Stomach smooth muscle (tissue), 2 donors: ENCODE data around the gene THBS3.
A peak's percentile ranks its signal among the peaks of the same experiment; 100 is the strongest.

ENCODE experiments used
- H3K27ac ChIP-seq: one replicate; pipeline ENCODE4 v1.7.0; 2013; ENCODE audit warnings: mild to moderate bottlenecking, low read length, inconsistent platforms
- H3K27me3 ChIP-seq, 2 donors: one replicate each; pipeline ENCODE4 v1.7.0; 2013; ENCODE audit warnings: low read length in 2 of 2; ENCODE audit not compliant: insufficient read depth in 2 of 2, control insufficient read depth in 1 of 2
- H3K36me3 ChIP-seq, 2 donors: one replicate each; pipeline ENCODE4 v1.7.0; 2013; ENCODE audit warnings: low read length in 2 of 2; ENCODE audit not compliant: control insufficient read depth in 2 of 2, insufficient read depth in 2 of 2
- H3K4me1 ChIP-seq: one replicate; pipeline ENCODE4 v1.7.0; 2013; ENCODE audit warnings: low read length; ENCODE audit not compliant: control insufficient read depth, insufficient read depth
- H3K4me3 ChIP-seq, 2 donors: one replicate each; pipeline ENCODE4 v1.7.0; 2013; ENCODE audit warnings: low read length in 2 of 2
- H3K9ac ChIP-seq, 2 donors: one replicate each; pipeline ENCODE4 v1.7.0; 2013; ENCODE audit warnings: low read length in 2 of 2, mild to moderate bottlenecking in 1 of 2
- H3K9me3 ChIP-seq, 2 donors: one replicate each; pipeline ENCODE4 v1.7.0; 2013; ENCODE audit warnings: low read length in 2 of 2; ENCODE audit not compliant: control insufficient read depth in 2 of 2
- donor health status: healthy.
- donor health status: Pancreatic carcinoma.

THBS3 gene

GRCh38 chr1:155177918-155178281 is 29.8 kb downstream of the THBS3 start:
- Histone ChIP-seq H3K4me1 (peaks cover 18% of the 10 kb centered on the region), H3K36me3 (no peaks in the 10 kb centered on the region), H3K27ac (no peak overlapping the region), H3K4me3 (no peak overlapping the region), H3K27me3 (peaks cover 11 to 24% of the 10 kb centered on the region in 2 donors), H3K9me3 (no peaks in the 10 kb centered on the region), H3K9ac (no peak overlapping the region)

GRCh38 chr1:155177192-155177917 is 30.3 kb downstream of the THBS3 start:
- Histone ChIP-seq H3K9ac (peak overlapping the region in 1 of 2 donors; percentile 47), H3K9me3 (no peaks in the 10 kb centered on the region), H3K27me3 (peaks cover 11 to 24% of the 10 kb centered on the region in 2 donors), H3K4me1 (peaks cover 23% of the 10 kb centered on the region), H3K27ac (no peak overlapping the region), H3K36me3 (no peaks in the 10 kb centered on the region), H3K4me3 (no peak overlapping the region)

DNA sequence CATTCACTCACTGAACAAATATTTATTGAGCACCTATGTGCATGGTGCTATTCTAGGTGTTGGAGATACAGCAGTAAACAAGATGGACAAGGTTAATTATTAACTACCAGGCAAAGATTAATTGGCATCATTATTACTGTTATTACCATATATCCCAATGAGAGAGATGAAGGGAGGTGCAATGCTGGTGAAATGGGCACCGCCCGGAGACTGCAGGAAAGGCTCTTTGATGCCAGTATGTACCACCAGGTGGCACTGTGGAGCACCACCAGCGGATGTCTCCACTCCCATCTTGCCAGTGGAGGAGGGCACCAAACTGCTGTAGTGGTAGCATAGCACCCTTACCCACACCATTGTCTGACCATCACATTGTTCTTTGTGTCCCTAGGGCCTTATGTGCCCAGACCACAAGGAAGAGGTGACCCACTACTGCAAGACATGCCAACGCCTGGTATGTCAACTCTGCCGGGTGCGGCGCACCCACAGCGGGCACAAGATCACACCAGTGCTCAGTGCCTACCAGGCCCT is 31.1 kb downstream of the THBS3 start:
- Histone ChIP-seq H3K27ac (no peak overlapping the region), H3K27me3 (peaks cover 11 to 24% of the 10 kb centered on the region in 2 donors)

DNA sequence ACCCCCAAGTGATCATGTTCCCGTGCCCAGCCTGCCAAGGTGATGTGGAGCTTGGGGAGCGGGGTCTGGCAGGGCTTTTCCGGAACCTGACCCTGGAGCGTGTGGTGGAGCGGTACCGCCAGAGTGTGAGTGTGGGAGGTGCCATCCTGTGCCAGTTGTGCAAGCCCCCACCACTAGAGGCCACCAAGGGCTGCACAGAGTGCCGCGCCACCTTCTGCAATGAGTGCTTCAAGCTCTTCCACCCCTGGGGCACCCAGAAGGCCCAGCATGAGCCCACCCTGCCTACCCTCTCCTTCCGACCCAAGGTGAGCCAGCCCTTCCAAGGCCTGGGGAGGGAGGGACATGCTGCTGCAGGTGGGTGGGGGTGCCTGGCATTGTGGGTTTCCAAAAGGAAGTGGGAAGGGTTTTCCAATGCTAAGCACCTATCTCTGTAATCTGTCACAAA is 31.7 kb downstream of the THBS3 start:
- Histone ChIP-seq H3K9me3 (no peaks in the 10 kb centered on the region), H3K9ac (no peak overlapping the region)

More for the DNA sequence above, 31.1 kb downstream of the THBS3 start:
- no peaks in the 10 kb centered on the region for H3K36me3 ChIP-seq
- H3K4me3 ChIP-seq, result peak overlapping the region in 1 of 2 donors; percentile 22
- H3K4me1 ChIP-seq, result peaks cover 28% of the 10 kb centered on the region
- no peak overlapping the region for H3K9ac ChIP-seq
- H3K9me3 ChIP-seq, result no peaks in the 10 kb centered on the region

GRCh38 chr1:155175281-155175926 is 32.3 kb downstream of the THBS3 start:
- H3K4me1 ChIP-seq, result peaks cover 28% of the 10 kb centered on the region
- no peak overlapping the region for H3K9ac ChIP-seq
- H3K27ac ChIP-seq, result no peak overlapping the region
- no peaks in the 10 kb centered on the region for H3K9me3 ChIP-seq
- H3K36me3 ChIP-seq, result peaks cover under 1% of the 10 kb centered on the region in 2 donors
- peaks cover 11 to 24% of the 10 kb centered on the region in 2 donors for H3K27me3 ChIP-seq
- H3K4me3 ChIP-seq, result no peak overlapping the region

More for the DNA sequence above, 31.7 kb downstream of the THBS3 start:
- no peak overlapping the region for H3K27ac ChIP-seq
- peaks cover 28% of the 10 kb centered on the region for H3K4me1 ChIP-seq
- peaks cover 11 to 24% of the 10 kb centered on the region in 2 donors for H3K27me3 ChIP-seq
- H3K36me3 ChIP-seq, result no peaks in the 10 kb centered on the region
- H3K4me3 ChIP-seq, result no peak overlapping the region

DNA sequence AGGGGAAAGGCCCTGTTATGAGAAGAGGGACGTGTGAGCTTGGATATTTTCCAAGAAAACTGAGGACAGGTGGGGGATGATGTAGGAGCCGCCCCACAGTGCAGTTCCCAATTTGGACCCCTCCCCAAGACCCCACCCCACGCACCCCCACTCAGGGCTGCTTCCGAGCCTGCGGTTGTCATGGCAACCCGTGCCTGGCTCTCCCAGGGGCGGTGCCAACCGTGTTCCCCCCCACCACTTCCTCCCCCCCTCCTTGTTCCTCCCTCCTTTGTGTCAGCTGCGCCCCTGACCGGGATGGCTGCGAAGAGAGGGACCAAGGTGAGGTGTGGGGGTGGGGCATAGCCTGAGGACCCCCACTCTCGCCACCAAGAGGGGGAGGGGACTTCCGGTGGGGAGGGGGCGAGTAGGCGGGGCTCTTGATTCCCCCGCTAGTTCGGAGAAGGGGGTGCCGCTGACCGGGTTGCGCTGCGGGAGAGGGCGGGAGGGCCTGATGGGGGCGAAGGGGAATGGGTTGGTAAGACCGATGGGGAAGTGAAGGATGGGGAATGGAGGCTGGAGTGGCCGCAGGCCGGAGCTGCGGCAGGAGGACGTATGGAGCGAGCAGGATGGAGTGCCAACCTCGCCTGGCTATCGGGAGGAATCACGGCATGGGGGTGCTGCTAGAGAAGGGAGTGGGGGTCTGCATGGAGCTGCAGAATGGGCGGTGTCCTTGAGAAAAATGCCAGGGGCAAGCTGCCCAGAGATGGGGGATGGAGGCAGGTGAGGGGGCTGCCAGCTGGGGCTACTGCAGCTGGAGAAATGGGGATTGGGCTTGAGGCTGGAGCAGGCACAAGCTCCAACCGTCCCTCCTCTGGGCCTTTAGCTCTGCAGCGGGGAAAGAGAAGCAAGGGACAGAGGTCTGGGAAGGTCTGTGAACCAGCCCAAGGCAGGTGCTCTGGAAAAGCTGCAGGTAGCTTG is 33.1 kb downstream of the THBS3 start:
- Histone ChIP-seq H3K27ac (no peak overlapping the region), H3K4me1 (peaks cover 28% of the 10 kb centered on the region), H3K9me3 (no peaks in the 10 kb centered on the region), H3K4me3 (peak overlapping the region in 1 of 2 donors; percentile 93), H3K9ac (no peak overlapping the region), H3K27me3 (peaks cover 11 to 24% of the 10 kb centered on the region in 2 donors), H3K36me3 (peaks cover 6 to 8% of the 10 kb centered on the region in 2 donors)

DNA sequence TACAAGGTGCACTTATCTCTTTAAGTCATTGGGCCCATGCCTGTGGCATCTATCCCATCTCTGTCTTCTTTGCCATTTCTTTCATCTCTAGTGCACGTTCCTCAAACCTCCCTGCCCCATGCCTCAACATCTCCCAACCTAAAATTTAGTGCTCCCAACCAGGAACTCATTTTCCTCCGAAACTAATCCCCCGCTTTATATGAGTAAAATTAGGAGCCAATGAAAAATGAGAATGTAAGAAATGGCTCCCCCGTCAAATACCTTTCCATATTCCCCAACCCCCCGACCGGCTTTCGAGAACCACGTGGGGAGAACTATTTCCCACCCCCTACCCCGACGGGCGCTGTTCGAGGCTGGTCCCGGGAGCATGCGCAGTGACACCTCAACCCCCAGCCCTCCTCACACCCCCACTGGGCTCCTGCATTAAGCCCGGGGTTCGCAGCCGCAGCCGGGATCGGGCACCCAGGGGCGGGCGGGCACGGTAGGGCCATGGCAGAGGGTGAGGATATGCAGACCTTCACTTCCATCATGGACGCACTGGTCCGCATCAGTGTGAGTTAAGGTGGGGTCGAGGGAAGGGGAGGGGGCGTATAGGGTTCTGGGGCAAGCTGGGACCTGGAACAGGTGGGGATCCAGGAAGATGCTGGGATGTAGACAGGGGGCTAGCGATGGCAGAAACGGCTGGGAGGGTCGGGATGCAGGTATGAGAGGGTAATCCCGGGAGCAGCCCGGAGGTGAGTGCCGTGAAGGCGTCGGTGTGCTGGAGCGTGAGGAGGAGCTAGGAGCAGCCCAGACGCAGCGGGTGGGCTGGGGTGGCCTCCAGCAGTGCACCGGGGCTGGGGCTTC is 34.0 kb downstream of the THBS3 start, which contains the start of gene TRIM46:
TRIM46 (plus strand) TSS at position 372 of the 846 bp plus-strand sequence; CDS start at position 490, 118 bp downstream.
- peaks cover 28% of the 10 kb centered on the region for H3K4me1 ChIP-seq
- peaks cover 11 to 24% of the 10 kb centered on the region in 2 donors for H3K27me3 ChIP-seq
- H3K27ac ChIP-seq, result peak within 1 kb of the TSS; percentile 93
- peak within 1 kb of the TSS; percentile 85 to 93 for H3K4me3 ChIP-seq
- H3K36me3 ChIP-seq, result peaks cover 15 to 17% of the 10 kb centered on the region in 2 donors
- H3K9ac ChIP-seq, result peak within 1 kb of the TSS; percentile 91 to 96
- no peaks in the 10 kb centered on the region for H3K9me3 ChIP-seq

- Histone ChIP-seq H3K27ac (peak within 1 kb of the TSS; percentile 93), H3K36me3 (peaks cover 17% of the 10 kb centered on the region in 2 donors), H3K4me1 (peaks cover 30% of the 10 kb centered on the region)
These were observed 34.8 kb downstream of the THBS3 start, which contains the start of gene KRTCAP2 for GRCh38 chr1:155172732-155173477. TSS of gene KRTCAP2 (minus strand) at chr1:155173304. CDS start at chr1:155173224, 80 bp downstream.

More at GRCh38 chr1:155172732-155173477, 34.8 kb downstream of the THBS3 start, which contains the start of gene KRTCAP2:
- Histone ChIP-seq H3K9ac (peak within 1 kb of the TSS; percentile 91 to 96), H3K27me3 (peaks cover 11 to 24% of the 10 kb centered on the region in 2 donors), H3K9me3 (no peaks in the 10 kb centered on the region), H3K4me3 (peak within 1 kb of the TSS; percentile 85 to 93)
